ENCODE measurements around the gene RAB9A.

Gene RAB9A

DNA sequence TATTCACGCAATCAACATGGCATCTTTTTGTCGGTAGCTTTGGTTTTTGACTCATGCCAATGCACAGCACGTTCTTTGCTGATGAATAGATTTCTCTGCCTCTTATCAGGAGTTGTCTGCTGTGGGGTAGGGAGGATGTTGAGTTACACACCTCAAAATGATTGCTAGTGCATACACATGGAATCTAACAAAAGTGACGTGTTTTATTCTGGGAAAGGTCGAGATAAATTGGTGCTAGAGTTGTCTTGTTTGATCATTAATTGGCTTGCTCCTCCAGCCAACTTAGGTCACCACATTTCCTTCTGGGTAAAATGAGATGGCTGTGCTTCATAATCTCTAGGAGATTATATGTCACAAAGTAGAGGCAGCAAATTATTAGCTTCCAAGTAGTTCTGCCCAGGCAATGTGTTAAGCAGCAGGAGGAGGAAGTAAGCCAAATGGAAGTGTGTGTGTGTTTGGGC lies 3.9 kb downstream of the RAB9A start:
- H3K4me3 ChIP-seq (replicated peaks; ENCODE audit: low read depth, low read length): no peak overlapping the region
- DNase-seq (ENCODE audit: extremely low read depth, low read depth): no peak
- TF ChIP-seq, protein P1, sequence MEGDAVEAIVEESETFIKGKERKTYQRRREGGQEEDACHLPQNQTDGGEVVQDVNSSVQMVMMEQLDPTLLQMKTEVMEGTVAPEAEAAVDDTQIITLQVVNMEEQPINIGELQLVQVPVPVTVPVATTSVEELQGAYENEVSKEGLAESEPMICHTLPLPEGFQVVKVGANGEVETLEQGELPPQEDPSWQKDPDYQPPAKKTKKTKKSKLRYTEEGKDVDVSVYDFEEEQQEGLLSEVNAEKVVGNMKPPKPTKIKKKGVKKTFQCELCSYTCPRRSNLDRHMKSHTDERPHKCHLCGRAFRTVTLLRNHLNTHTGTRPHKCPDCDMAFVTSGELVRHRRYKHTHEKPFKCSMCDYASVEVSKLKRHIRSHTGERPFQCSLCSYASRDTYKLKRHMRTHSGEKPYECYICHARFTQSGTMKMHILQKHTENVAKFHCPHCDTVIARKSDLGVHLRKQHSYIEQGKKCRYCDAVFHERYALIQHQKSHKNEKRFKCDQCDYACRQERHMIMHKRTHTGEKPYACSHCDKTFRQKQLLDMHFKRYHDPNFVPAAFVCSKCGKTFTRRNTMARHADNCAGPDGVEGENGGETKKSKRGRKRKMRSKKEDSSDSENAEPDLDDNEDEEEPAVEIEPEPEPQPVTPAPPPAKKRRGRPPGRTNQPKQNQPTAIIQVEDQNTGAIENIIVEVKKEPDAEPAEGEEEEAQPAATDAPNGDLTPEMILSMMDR (IDR thresholded peaks at IDR 0.05; ENCODE audit: low read depth, low read length, missing control alignments): no peak

DNA sequence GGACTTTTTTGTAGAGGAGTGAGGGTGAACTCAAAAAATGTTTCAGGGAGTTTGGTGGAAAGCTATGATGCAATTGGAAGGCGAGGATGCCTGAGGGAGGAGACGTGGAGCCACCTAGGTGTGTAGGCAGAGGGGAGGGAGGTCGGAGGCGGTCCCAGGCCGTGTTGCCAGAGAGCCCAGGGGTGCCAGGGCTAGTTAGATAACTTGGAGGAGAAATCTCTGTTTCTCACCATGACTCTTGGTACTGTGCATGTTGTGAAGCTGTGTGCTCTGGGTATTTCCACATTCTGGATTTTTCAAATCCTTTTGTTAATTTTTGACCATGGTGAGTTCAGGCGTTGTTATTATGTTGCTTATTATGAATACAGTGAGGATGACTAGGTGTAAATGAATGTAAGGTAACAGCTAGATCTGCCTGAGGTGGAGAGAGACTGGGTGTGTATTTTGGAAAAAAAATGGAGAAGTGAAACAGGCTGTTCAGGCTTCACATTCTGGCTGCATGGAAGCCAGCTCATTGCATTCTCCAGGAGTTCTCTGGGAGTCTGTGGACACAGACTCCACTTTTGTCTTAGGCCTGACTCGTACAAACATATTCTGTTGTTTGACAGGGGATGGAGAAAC lies 4.5 kb downstream of the RAB9A start:
- TF ChIP-seq, protein P1 (IDR thresholded peaks at IDR 0.05; ENCODE audit: low read depth, low read length, missing control alignments): no peak
- no peak overlapping the region for H3K4me3 ChIP-seq (replicated peaks; ENCODE audit: low read depth, low read length)
- no peak for DNase-seq (ENCODE audit: extremely low read depth, low read depth)

DNA sequence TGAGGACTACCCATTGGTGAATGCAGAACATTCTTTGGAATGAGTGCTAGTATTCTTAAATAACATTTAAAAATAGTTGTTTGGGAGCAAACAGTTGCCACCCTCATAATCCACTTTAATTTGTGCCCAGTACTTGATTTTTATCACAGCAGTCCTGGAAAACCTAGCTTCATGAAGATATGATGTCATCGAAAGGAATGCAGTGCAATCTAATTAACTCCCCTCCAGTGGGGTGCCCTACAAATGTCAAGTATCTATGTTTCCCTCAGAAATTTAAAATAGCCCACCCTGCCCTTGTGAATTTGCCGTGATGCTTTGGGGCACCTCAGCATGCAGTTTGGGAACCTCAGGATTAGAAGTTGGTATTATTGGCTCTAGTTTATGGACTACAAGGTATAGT lies 5.4 kb downstream of the RAB9A start:
- no peak overlapping the region for H3K4me3 ChIP-seq (replicated peaks; ENCODE audit: low read depth, low read length)
- no peak for DNase-seq (ENCODE audit: extremely low read depth, low read depth)
- TF ChIP-seq, protein P1 (IDR thresholded peaks at IDR 0.05; ENCODE audit: low read depth, low read length, missing control alignments): no peak

DNA sequence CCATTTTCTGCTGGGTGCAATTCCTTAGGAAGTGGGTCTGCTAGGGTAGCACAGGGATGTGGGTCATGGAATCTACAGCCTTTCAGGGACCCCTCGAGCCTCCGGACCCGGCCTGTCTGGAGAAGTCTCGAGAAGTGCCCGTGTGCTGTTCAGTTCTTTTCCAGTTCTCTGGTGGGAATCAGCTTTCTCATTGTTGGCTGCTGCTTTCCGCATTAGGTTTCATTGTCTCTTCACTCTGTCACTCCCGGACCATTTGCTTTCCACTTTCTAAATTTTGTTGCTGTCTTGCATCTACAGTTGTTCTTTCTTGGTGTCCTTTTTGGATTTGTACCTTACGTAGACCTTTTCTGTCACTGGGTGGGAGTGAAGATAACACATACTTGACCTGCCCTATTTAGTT lies 6.1 kb downstream of the RAB9A start:
- H3K4me3 ChIP-seq (replicated peaks; ENCODE audit: low read depth, low read length): no peak overlapping the region

DNA sequence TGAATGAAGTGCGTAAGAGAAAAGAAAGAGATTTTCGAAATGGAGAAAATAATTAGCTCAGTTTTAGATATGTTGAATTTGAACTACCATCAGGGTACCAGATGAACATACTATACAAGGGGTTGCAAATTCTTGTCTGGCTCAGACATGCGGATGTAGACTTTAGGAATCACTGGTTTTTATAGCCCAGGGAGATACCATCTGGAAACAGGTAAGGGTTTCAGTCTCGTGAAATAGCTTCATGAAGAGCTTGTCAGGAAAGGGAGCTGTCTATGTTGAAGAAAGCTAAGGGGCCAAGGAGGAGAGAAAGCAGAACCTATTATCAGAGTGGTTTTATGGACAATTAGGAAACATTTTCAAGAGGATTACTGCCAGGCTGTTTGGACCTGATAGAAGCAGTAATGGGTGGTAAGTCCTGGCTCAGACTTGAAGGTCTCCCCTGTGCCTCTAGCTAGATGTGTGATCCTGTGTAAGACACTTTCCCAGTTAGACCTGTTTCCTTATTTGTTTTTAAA lies 6.7 kb downstream of the RAB9A start:
- TF ChIP-seq, protein P1 (IDR thresholded peaks at IDR 0.05; ENCODE audit: low read depth, low read length, missing control alignments): no peak
- no peak for DNase-seq (ENCODE audit: extremely low read depth, low read depth)
- H3K4me3 ChIP-seq (replicated peaks; ENCODE audit: low read depth, low read length): no peak overlapping the region

More for the DNA sequence above, 6.1 kb downstream of the RAB9A start:
- no peak for DNase-seq (ENCODE audit: extremely low read depth, low read depth)
- TF ChIP-seq, protein P1 (IDR thresholded peaks at IDR 0.05; ENCODE audit: low read depth, low read length, missing control alignments): no peak

DNA sequence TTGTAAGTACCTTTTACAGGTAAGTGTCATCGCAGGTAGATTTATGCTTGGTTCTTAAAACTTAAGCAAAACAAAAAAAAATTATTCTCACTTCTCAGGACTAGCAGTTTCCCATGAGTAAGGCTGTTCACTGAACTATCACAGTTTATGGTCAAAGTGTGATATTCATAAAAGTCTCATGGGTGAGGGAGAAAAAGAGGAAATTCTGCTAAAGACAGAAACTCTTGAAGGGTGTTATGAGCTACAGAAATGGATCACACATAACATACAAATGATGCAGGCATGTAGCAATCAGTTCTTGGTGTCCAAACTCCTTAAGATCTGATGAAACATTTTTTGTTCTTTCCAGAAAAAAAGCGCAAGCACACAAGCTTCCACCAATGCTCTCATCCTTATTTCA lies 8.5 kb downstream of the RAB9A start:
- TF ChIP-seq, protein P1 (IDR thresholded peaks at IDR 0.05; ENCODE audit: low read depth, low read length, missing control alignments): no peak
- no peak for DNase-seq (ENCODE audit: extremely low read depth, low read depth)
- no peak overlapping the region for H3K4me3 ChIP-seq (replicated peaks; ENCODE audit: low read depth, low read length)

DNA sequence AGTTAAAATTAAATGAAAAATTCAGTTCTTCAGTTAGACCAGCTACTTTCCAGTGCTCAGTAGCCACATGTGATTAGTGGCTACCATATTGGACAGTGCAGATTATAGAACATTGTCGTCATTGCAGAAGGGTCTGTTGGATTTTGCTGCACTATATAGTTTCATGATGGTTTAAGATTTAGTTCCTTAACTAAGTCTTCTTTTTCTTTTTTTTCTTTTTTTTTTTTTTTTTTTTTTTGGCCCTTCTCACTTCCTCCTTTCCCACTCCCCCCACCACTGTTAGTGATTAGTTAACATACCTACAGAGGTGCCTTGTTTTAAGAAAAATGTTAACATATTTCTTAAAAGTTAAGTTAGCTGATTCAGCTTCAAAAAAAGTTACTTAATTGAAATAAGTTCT lies 9.0 kb downstream of the RAB9A start:
- TF ChIP-seq, protein P1 (IDR thresholded peaks at IDR 0.05; ENCODE audit: low read depth, low read length, missing control alignments): no peak
- H3K4me3 ChIP-seq (replicated peaks; ENCODE audit: low read depth, low read length): no peak overlapping the region
- no peak for DNase-seq (ENCODE audit: extremely low read depth, low read depth)
